OCI-LY1 (cell line): Measurements from ENCODE around the gene ATP6AP1.

Experiments
- CTCF ChIP-seq: fragments of 200-600 bp; sonication (generic), shearing (Covaris generic); IDR thresholded peaks from 2 replicates; pipeline ENCODE4 v1.5.1; 2017; ENCODE audit warnings: mild to moderate bottlenecking, antibody characterized with exemption, low read length, moderate library complexity, mixed read lengths
- EZH2 ChIP-seq: fragments of 200-600 bp; sonication (generic), shearing (Covaris generic); IDR thresholded peaks from 2 replicates; pipeline ENCODE4 v1.8.0; 2017; ENCODE audit warnings: borderline replicate concordance, mixed run types, mild to moderate bottlenecking, antibody characterized with exemption, low read length, moderate library complexity, mixed read lengths

GRCh38 chrX:154440623-154441357 is 12.3 kb downstream of the ATP6AP1 start:
- no peak for TF ChIP-seq CTCF
- no peak for TF ChIP-seq EZH2
